Motor neuron (in vitro differentiated cells): ENCODE measurements around the gene BLOC1S3. TPM values are rescaled to one million over a fixed set of nuclear protein-coding genes. Genes with fewer than 3 reads are reported as not detected.

Experiments
- ATAC-seq, 8 experiments: fragments of 200-7000 bp; cut with Tn5 transposase; replicated peaks in 6 of 8; 2 replicates each; pipeline ENCODE4 v1.8.0; 2021; ENCODE audit warnings: mild to moderate bottlenecking in 8 of 8, moderate library complexity in 8 of 8
- H3K27ac ChIP-seq, 2 donors: fragments of 250-450 bp; sonication (Bioruptor Pico); 2 replicates each; pipeline ENCODE4 v1.9.0; 2021; ENCODE audit warnings: antibody characterized with exemption in 2 of 2, mild to moderate bottlenecking in 2 of 2, moderate library complexity in 1 of 2
- H3K4me1 ChIP-seq, 2 donors: fragments of 250-450 bp; sonication (Bioruptor Pico); replicated peaks in 1 of 2; 2 replicates each; pipeline ENCODE4 v1.6.1; 2021; ENCODE audit warnings: antibody characterized with exemption in 2 of 2, mild to moderate bottlenecking in 2 of 2, moderate library complexity in 1 of 2
- H3K4me3 ChIP-seq, 5 donors: fragments of 250-450 bp; sonication (Bioruptor Pico); 2 replicates each; pipeline ENCODE4 v1.9.0; 2021; ENCODE audit warnings: antibody characterized with exemption in 5 of 5, mild to moderate bottlenecking in 5 of 5, moderate library complexity in 4 of 5
- WGBS, 10 experiments: fragments of 450-650 bp; shearing (Covaris generic); methylation state at CpG; one replicate each; pipeline ENCODE4 v1.0.0; 2022; 5-methylcytosine and 5-hydroxymethylcytosine counted together
- in situ Hi-C, 9 experiments: fragments of 400-800 bp; cut with MboI; loops; one replicate each; pipeline ENCODE4 v1.15.0; 2021; ENCODE audit warnings: low sequenced_read_pairs in 9 of 9, low pct_unique_long_range_greater_than_20kb in 2 of 9; ENCODE audit not compliant: unreplicated experiment in 9 of 9
- total RNA-seq, 8 experiments: library from RNA; unstranded; fragments of 300-600 nt; gene quantifications; 2 replicates each; pipeline versions ENCODE4 v1.2.3 to v1.2.4, GENCODE V29; 2022

BLOC1S3 gene
- total RNA-seq, 8 experiments from 2014 or later: 3.2 to 8.0 (median 5.4) TPM

GRCh38 chr19:45140533-45140932 is 38.1 kb upstream of the BLOC1S3 start:
- in situ Hi-C loops: no loop called here
- ATAC-seq: no peak
- H3K27ac ChIP-seq: no peak overlapping the region
- no peak overlapping the region for H3K4me3 ChIP-seq
- WGBS, 10 experiments: 70% methylated on average over 2 of the region's 11 CpGs; no CpG with 5 or more reads in 9 of the 10 experiments
- peaks cover 7 to 17% of the 10 kb centered on the region in 2 donors for H3K4me1 ChIP-seq

DNA sequence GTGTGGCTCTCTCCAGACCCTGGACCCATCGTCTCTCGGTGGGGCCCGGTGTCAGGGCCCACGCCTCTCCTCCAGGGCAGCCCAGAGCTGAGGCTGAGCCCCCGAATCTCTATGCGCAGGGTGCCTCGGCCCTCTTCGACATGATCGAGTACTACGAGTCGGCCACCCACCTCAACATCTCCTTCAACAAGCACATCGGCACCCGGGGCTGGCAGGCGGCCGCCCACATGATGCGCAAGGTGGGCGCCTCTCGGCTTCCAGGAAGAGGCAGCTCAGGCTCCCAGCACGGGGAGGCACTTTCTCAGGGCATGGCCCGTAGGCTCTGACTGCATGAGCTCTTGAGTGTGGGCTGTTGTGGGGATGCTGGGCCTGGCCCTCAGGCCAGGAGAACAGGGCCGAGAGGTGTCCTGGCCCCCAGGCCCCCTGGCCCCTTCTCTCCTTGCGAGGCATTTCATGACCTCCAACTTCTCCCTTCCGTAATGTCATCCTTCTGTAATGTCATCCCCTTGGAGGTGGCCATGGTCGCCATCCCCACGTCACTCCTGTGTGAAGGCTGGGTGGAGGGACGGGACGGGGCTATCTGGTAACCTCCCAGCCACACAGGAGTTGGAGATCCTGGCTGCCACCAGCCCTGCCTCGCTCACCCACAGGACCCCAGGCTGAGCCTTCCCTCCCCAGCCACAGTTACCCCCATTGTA is 37.2 kb upstream of the BLOC1S3 start:
- in situ Hi-C loops: no loop called here
- peaks cover 8 to 14% of the 10 kb centered on the region in 2 donors for H3K4me1 ChIP-seq
- 93 to 100% (median 100%) methylated on average over 1 to 8 of the region's 28 CpGs; no CpG with 5 or more reads in 7 of the 10 experiments for WGBS, 10 experiments
- H3K4me3 ChIP-seq: no peak overlapping the region
- no peak for ATAC-seq
- no peak overlapping the region for H3K27ac ChIP-seq

- Histone ChIP-seq H3K27ac (no peak overlapping the region), H3K4me1 (peaks cover 12 to 14% of the 10 kb centered on the region in 2 donors), H3K4me3 (no peak overlapping the region)
- in situ Hi-C loops: no loop called here
- no peak for ATAC-seq
- WGBS, 10 experiments: 93 to 97% methylated on average over 3 to 10 of the region's 33 CpGs; no CpG with 5 or more reads in 8 of the 10 experiments
Measured at GRCh38 chr19:45142016-45142725, 36.4 kb upstream of the BLOC1S3 start.

GRCh38 chr19:45142726-45143110 is 35.9 kb upstream of the BLOC1S3 start:
- Histone ChIP-seq H3K4me1 (peaks cover 9 to 17% of the 10 kb centered on the region in 2 donors), H3K4me3 (no peak overlapping the region), H3K27ac (no peak overlapping the region)
- WGBS, 10 experiments: 56 to 88% methylated on average over 3 of the region's 9 CpGs; no CpG with 5 or more reads in 8 of the 10 experiments
- no peak for ATAC-seq
- in situ Hi-C loops: no loop called here

DNA sequence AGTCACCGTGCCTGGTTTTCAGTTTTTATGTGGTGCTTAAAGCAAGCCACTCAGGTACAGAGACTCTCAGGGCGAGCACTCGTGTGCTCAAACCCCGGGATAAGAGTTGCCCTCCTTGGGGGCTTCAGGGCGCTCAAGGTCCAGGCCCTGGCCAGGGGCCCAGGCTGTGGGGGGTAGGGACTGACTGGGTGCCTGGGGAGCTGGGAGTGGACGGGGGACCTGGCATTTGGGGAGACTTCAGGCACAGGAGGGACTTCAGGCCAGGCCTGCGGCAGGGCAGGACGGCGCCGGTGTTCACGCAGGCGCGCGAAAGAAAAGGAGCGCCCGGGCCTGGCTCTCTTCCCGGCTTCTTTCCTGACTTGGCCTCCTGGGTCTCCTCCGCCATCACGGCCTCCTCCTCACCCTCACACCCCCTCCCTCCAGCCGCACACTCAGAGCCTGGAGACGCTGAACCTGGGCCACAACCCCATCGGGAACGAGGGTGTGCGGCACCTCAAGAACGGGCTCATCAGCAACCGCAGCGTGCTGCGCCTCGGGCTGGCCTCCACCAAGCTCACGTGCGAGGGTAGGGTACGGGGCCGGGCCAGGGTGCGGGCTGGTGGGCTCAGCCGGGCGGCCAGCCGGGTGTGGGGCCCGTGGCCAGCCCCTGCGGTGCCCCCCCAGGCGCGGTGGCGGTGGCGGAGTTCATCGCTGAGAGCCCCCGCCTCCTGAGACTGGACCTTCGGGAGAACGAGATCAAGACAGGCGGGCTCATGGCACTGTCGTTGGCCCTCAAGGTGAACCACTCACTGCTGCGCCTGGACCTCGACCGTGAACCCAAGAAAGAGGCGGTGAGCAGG is 33.9 kb upstream of the BLOC1S3 start:
- H3K27ac ChIP-seq: no peak overlapping the region
- 77 to 100% (median 100%) methylated on average over 1 to 6 of the region's 53 CpGs; no CpG with 5 or more reads in 5 of the 10 experiments for WGBS, 10 experiments

GRCh38 chr19:45145270-45146189 is 33.1 kb upstream of the BLOC1S3 start:
- in situ Hi-C loops: no loop called here
- H3K4me3 ChIP-seq: no peak overlapping the region
- WGBS, 10 experiments: 89 to 97% (median 89%) methylated on average over 5 to 7 of the region's 54 CpGs; no CpG with 5 or more reads in 7 of the 10 experiments
- H3K4me1 ChIP-seq: peaks cover 9 to 17% of the 10 kb centered on the region in 2 donors
- ATAC-seq: no peak
- no peak overlapping the region for H3K27ac ChIP-seq

More for the DNA sequence above, 33.9 kb upstream of the BLOC1S3 start:
- no peak for ATAC-seq
- in situ Hi-C loops: no loop called here
- Histone ChIP-seq H3K4me3 (no peak overlapping the region), H3K4me1 (peaks cover 9 to 17% of the 10 kb centered on the region in 2 donors)

DNA sequence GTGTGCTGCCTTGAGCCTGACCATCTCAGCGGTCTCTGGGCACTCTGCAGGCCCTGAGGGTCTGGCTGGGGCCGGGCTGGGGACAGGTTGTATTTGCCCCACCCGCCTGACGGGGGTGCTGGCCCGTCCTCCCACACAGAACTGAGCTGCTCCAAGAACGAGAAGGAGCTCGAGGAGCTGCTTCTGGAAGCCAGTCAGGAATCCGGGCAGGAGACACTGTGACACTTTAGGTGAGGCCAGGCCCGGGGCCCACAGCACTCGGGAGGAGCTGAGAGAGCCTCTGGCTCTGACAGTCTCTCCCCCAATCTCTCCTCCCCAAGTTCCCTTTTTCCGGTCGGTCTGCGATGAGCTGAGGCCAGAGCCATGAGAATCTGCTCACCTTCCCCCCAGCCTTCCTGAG is 32.3 kb upstream of the BLOC1S3 start:
- no peak for ATAC-seq

GRCh38 chr19:45146741-45147205 is 31.8 kb upstream of the BLOC1S3 start:
- peak in 5 of 8 experiments; percentile 75 to 89 (median 85) for ATAC-seq
- Histone ChIP-seq H3K4me3 (no peak overlapping the region), H3K4me1 (peaks cover 9 to 17% of the 10 kb centered on the region in 2 donors), H3K27ac (peak overlapping the region; percentile 4 to 31)
- WGBS, 10 experiments: 20% methylated on average over 1 of the region's 18 CpGs; no CpG with 5 or more reads in 9 of the 10 experiments
- in situ Hi-C loops: no loop called here

More for the DNA sequence above, 32.3 kb upstream of the BLOC1S3 start:
- in situ Hi-C loops: no loop called here
- peak overlapping the region; percentile 4 to 31 for H3K27ac ChIP-seq
- H3K4me3 ChIP-seq: no peak overlapping the region
- H3K4me1 ChIP-seq: peaks cover 9 to 17% of the 10 kb centered on the region in 2 donors
- WGBS, 10 experiments: 60% methylated on average over 1 of the region's 13 CpGs; no CpG with 5 or more reads in 9 of the 10 experiments

DNA sequence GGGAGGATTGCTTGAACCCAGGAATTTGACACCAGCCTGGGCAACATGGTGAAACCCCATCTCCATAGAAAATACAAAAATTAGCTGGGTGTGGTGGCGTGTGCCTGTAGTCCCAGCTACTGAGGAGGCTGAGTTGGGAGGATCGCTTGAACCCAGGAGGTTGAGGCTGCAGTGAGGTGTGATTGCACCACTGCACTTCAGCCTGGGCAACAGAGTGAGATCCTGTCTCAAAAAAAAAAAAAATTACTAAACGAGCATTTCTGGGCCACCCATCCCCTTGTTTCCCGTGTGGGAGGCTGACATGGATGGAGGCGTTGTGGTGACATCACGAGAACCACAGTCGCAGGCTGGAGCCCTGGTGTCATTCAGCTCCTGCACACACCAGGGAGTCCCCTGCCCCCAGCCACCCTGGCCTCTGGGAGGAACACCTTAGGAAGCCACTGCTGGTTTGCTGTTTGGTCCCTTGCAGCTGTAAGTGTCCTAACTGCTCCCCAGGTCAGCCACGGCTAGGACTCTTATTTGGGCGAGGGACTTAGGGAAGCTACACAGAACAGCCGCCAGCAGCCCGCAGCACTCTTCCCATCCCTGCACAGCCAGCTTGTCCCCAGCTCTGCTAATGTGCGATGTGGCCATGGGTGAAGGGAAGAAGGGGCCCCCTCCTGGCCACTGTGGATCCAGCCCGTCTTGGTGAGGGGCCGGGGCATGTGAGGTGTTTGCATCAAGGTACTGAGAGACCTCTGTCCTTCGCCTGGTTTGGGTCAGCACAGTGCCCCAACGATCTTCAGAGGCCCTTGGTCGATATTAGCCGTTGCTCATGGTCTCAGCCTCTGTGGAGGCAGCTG is 30.5 kb upstream of the BLOC1S3 start:
- Histone ChIP-seq H3K4me1 (peaks cover 15 to 22% of the 10 kb centered on the region in 2 donors), H3K27ac (no peak overlapping the region), H3K4me3 (no peak overlapping the region)
- ATAC-seq: no peak
- WGBS, 10 experiments: 60 to 83% (median 81%) methylated on average over 1 to 9 of the region's 18 CpGs; no CpG with 5 or more reads in 6 of the 10 experiments
- in situ Hi-C loops: no loop called here

- H3K27ac ChIP-seq: no peak overlapping the region
- no peak overlapping the region for H3K4me3 ChIP-seq
- in situ Hi-C loops: no loop called here
- ATAC-seq: no peak
- peaks cover 24 to 25% of the 10 kb centered on the region in 2 donors for H3K4me1 ChIP-seq
- 78 to 100% (median 86%) methylated on average over 1 to 8 of the region's 9 CpGs; no CpG with 5 or more reads in 3 of the 10 experiments for WGBS, 10 experiments
Measured at GRCh38 chr19:45149129-45149528, 29.5 kb upstream of the BLOC1S3 start.

GRCh38 chr19:45150180-45150579 is 28.4 kb upstream of the BLOC1S3 start:
- no peak for ATAC-seq
- in situ Hi-C loops: no loop called here
- 80 to 100% (median 95%) methylated on average over 1 to 2 of the region's 4 CpGs; no CpG with 5 or more reads in 6 of the 10 experiments for WGBS, 10 experiments
- Histone ChIP-seq H3K27ac (no peak overlapping the region), H3K4me1 (peaks cover 24 to 25% of the 10 kb centered on the region in 2 donors), H3K4me3 (no peak overlapping the region)
